GM03348 (cell line): ENCODE data around the gene TAS2R41.
A peak's percentile ranks its signal among the peaks of the same experiment; 100 is the strongest.

Source experiments
- DNase-seq: peaks from one replicate; pipeline ENCODE4 v3.0.0; 2012; ENCODE audit warnings: low spot score

TAS2R41 gene, protein sequence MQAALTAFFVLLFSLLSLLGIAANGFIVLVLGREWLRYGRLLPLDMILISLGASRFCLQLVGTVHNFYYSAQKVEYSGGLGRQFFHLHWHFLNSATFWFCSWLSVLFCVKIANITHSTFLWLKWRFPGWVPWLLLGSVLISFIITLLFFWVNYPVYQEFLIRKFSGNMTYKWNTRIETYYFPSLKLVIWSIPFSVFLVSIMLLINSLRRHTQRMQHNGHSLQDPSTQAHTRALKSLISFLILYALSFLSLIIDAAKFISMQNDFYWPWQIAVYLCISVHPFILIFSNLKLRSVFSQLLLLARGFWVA

DNA sequence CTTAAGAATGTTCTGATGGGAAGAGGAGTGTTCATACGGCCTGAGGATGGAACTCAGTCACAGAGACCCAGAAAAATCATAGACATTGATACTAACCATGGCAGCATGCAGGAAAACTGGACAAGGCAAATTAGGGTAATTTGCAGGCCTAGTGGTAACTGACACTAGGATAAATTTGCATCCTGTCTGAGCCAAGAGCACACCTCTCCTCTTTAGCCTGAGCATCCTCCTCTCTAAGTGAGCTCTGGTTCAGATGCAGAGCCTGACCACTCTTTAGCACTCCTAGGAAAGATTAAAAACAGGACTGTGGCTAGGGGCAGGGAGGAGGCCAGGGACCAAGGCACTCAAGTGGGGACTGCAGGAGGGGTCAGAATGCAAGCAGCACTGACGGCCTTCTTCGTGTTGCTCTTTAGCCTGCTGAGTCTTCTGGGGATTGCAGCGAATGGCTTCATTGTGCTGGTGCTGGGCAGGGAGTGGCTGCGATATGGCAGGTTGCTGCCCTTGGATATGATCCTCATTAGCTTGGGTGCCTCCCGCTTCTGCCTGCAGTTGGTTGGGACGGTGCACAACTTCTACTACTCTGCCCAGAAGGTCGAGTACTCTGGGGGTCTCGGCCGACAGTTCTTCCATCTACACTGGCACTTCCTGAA, at the start of gene TAS2R41:
Gene TAS2R41, plus strand, starts transcription at position 373 of the 650 bp plus-strand sequence. Its CDS starts 0 bp downstream, at position 373.
- no peak for DNase-seq

DNA sequence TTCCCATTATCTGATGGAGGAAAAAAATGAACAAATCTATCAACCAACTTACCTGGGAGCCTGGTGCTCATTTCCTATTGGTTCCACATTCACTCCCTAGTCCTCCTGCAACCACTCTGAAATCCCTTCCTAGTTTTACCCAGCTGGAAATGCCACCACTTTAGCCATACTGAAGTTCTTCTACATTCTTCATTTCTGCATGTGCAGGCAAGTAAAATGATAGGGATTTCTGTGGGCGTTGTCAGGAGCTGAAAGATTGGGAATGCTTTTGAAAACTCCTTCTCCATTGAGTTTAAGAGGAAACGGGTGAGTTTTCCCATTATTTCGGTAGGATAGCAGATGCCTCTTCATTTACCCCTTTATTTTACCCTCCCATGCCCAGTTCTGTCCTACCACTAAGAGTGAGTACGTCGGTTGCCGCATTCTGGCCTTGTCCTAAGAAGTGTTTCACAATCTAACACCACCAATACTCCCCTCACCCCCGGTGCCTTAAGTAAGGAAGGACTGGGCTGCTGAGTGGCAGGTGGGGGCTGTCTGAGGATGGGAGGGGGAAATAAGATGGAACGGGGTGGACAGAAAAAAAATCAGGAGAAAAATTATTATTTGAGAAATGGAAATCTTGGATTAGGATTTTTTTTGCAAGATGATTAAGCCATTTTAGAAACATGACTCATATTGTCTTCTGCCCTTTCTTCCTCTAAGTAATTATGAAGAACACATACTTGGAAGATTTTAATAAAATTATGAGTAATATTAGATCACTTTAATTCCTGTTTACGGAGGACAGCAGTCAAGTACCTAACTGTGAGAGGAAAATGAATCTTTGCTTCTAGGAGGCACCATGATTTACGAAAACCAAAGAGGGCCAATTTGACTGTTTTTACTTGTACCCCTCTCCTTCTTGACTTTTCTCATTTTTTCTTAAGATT, 47.6 kb upstream of the TAS2R41 start:
- DNase-seq, result peak; percentile 49

DNA sequence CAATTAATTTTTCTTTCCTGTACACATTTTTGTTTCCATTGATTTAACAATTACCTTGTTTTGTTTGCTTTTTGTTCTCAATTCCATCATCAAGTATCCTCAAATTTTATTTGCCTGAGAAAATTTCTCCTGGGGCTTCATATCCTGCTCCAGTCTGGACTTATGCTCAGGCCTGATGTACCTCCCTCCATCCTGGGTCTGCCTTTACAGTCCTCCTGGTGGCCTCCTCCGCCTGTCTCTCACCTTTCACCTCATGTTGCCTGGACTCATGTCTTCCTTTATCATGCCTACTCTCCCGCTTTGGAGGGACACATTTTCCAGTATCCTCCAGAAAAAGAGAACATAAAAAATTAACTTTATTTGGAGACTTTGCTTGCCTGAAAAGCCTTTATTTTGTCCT, 46.6 kb upstream of the TAS2R41 start:
- no peak for DNase-seq

DNA sequence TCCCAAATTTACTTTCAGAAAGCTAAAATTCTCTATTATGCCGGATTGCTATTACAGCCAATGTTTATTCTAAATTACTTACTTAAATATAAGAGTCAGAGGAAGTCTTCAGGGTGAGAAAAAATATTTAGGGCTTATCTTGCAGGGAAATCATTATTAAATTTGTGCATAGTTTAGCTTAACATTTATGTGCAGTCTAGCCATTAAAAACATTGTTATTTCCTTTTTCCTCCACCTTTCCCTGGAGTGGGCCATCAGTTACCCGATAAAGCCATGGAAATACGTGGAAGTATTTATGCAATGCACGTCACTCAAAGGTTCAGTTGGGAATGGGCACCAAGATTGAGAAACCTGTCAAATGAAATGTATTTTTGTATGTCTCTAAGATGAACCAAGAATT, 43.9 kb upstream of the TAS2R41 start:
- no peak for DNase-seq

DNA sequence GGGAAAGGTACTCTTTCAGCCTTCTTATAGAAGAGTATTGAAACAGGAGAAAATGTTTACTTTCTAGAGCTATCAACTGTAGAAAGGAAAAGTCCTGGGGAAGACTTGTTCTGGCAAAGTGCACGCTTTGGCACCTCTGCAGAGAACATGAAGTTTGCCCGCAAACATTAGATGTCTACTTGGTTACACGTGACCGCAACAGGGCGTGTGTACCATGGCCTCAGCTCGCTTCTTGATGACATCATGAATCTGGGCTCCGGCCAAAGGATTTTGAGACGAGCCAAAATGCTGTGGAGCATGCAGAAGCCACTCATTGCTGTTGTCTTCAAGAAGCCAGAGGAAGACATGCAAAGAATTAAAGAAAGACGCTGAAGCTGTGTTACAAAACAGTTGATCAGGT, 43.0 kb upstream of the TAS2R41 start:
- peak; percentile 17 for DNase-seq

DNA sequence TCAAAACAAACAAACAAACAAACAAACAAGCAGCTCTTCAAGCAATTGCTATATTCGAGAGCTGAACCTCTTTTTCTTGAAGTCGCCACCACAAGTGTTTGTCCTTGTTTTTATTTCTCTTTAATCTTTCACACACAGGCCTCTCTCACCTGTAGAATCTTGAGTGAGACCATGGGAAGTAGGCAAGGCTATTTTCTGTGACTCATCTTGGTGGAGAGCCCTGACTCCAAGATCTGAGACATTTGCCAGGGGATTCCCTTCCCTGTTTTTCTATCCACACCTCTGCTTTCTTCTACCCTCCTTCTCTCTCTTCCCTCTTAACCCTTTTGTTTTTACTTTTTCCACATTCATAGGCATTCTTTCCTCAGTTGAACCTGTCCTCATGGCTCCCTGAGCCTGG, 42.4 kb upstream of the TAS2R41 start:
- DNase-seq, result no peak

DNA sequence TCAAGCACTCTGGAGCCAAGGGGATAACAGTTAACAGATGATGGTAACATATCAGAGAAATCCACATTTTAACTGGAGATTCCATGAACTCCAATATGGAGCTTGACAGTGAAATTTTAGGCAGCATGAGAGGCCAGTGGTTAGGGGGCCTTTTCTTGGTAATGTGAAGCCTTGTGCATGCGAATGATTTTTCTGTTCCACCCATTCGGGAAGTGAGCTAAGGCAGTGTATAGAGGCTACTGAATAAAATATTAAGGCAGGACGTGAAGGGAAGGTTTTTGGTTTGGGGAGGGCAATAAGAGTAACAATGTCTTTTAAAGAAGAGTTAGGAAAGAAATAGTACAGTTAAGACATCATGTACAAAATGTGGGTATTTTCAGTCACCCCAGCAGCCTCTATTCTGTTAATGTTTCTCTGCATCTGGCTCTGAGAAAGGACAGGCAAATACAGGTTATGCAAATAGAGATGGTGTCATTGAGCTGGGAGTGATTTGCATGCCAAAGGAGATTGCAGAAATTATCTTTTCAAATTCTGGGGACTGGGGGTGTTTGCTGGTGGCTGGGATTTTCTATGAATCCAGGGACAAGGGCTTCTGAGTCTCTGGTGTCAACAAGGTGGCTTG, 41.2 kb upstream of the TAS2R41 start:
- no peak for DNase-seq

DNA sequence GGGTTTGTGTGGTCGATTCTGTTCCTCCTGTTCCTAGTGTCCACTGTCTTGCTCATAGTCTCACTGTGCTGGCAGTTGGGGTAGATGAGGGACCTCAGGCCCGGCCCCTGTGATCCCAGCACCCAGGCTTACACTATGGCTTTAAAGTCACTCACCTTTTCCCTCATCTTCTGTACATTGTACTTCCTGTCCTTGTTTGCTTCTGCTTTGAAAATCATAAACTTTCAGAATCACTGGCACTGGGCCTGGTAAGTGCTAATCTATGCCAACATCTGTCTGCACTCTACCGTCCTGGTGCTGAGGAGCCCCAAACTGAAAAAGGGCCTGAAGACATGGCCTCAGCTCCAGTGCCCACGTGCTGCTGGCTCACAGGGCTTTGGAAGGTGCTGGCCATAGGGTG, 40.1 kb upstream of the TAS2R41 start:
- no peak for DNase-seq

DNA sequence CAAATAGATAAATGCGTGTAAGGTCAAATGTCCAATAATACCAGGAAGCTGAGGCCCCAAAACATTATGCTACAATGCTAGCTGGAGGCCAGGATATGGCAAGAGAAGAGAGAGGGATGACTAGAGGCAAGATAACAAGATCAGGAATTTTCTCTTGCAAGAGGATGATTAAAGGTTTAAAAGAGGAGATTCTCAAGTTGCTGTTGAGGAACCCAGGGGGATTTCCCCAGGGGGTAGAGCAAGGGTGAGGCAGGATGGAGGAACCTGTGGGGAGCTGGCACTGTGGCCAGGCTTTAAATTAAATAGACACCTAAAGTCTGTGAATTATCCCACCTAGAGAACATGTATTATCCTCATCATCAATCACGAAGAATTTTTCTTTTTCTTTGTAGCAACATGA, 37.8 kb upstream of the TAS2R41 start:
- DNase-seq, result no peak

DNA sequence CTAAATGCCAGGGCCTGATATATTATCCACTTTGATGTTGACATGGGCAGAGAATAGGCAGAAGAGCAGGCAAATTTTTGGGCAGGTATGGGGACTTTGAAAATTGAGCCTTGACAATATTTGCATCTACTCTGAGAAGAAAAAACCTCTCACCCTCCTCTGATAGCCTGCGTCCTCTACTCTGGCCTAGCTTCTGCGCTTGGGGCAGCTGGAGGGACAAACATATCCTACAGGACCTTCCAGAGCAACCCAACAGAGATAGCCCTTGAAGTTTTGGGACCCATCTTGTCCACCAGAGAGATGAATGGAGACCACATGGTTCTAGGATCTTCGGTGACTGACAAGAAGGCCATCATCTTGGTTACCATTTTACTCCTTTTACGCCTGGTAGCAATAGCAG, 34.5 kb upstream of the TAS2R41 start, which contains the start of gene TAS2R60:
Gene TAS2R60, plus strand, starts transcription at position 301 of the 400 bp plus-strand sequence. Its CDS starts 0 bp downstream, at position 301.
- DNase-seq, result no peak

DNA sequence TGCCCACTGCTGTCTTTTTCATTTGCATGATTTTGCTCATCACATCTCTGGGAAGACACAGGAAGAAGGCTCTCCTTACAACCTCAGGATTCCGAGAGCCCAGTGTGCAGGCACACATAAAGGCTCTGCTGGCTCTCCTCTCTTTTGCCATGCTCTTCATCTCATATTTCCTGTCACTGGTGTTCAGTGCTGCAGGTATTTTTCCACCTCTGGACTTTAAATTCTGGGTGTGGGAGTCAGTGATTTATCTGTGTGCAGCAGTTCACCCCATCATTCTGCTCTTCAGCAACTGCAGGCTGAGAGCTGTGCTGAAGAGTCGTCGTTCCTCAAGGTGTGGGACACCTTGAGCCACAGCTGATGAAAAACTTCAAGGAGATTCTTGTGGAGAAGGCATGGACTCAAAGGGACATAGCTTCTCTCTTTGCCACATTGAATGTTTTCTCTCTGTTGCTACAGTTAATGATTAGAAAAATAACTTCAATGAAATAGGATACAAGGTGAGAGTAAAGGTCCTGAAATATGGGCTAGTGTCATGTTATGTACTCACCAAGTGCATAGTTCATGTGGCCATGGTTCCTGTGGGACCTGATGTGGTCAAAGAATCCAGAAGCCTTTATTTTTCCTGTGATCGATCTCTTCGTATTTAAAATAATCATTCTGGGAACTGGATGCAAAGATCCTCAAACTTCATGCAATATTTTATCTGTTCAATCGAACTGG, 33.5 kb upstream of the TAS2R41 start:
- DNase-seq, result no peak

DNA sequence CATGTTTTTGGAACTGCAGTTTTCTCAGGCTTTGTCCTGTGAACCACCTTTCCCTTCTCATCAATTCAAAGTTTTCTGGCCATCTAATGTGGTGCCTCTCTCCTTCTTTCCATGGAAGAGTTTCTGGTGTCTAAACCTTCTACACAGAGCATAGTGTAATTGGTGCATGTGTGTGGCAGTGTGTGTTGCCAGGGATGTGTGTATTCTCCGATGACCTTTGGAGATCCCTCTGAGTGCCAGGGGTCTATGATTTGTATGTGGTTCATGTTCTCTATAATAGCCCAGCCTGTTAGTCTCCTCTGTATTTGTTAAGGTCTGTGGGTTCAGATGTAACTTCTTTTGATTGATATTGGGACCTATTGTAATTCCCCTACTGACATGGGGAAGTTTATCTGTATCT, 32.9 kb upstream of the TAS2R41 start:
- no peak for DNase-seq

DNA sequence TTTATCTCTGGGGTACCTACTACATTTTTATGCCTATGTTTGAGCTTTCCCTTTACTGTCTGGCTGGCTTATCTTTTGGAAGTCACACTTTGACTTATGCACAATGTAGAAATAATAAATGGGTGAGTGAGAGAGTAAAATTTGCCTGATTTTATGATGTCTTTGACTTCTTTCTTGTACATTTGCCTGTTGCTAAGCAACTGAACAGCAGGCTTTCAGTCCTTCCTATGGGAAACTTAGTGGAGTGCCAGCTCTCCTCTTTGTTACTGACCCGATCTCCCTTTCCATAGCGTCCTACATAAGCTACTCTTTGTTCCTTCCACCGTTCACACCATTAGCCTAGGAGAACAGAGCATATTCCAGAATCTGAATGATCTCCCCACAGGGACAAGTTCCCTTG, 30.2 kb upstream of the TAS2R41 start:
- no peak for DNase-seq

DNA sequence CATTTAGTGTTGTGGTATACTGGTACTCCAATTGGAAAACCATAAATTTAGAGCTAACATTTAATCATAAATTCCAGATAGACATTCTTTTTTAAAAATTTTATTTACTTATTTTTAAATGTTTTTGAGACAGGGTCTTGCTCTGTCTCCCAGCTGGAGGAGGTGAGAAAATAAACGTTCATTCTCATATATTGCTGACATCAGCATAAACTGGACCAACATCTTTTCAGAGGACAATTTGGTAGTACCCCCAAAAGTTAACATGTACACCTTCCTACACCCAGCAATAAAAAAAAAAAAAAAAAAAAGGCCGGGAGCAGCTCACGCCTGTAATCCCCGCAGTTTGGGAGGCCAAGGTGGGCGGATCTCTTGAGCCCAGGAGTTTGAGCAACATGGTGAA, 29.2 kb upstream of the TAS2R41 start:
- no peak for DNase-seq

DNA sequence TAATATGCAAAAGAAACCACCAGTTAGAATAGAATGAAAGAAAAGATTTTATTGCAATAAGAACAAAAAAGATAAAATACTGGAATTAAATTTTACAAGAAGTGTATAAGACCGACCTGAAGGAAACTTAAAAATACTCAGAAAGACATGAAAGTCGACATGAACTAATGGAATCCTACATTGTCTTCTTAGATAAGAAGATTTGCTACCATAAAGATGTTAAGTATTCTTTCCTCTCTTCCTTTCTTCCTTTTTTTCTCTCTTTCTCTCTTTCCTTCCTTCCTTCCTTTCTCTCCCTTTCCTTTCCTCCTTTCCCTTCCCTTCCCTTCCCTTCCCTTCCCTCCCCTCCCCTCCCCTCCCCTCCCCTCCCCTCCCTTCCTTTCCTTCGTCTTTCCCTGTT, 27.9 kb upstream of the TAS2R41 start:
- no peak for DNase-seq

DNA sequence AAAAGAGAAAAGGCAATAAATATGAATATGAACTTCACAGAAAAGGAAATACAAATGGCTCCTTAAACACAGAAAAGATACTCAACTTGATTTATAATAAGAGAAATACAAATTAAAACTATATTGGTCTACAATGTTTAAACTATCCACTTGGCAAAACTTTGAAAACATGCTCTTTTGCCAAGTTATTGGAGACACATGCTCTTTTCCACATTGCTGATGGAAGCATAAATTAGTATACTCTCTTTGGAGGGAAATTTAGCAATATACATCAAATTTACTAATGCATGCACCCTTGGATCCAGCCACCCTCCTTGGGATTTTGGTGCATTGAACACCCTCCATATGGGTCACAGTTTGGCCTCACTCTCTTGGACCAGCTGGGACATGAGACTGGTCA, 26.6 kb upstream of the TAS2R41 start:
- DNase-seq, result no peak

DNA sequence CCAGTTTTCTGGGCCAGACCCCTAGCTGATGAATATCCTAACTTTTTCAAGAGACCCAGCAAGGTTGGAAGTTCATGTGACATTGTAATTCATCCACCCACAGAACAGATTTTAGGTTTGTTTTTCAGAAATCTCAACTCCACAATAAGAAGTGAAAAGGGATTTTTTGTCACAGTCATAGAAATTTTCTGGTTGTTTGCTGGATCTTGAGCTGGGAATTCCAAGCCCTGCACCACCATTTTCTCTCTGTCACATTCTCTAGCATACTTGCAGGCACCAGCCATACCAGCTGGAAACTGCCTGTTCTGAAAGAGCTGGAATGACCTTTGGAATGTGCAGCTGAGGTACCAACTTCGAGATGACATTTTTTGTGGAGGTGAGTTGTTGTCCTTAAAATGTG, 25.9 kb upstream of the TAS2R41 start:
- no peak for DNase-seq

DNA sequence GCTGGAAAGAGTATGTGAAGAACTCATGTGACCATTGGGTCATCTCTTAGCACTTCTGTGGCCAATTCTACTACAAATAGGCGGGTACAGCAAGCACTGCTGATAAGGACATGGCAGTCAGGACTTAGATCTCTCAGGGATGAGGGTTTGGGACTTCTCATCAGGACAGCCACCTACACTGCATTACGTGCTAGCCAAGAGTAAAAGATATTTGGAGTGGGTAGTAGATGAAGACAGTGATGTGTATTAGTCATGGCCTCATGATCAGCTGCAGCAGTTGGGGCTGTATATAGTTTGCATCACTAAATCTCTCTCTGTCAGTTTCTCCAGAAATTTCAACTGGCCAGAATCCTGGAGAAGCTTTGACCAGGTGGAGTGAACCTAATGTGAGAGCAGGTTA, 25.2 kb upstream of the TAS2R41 start:
- peak; percentile 20 for DNase-seq

DNA sequence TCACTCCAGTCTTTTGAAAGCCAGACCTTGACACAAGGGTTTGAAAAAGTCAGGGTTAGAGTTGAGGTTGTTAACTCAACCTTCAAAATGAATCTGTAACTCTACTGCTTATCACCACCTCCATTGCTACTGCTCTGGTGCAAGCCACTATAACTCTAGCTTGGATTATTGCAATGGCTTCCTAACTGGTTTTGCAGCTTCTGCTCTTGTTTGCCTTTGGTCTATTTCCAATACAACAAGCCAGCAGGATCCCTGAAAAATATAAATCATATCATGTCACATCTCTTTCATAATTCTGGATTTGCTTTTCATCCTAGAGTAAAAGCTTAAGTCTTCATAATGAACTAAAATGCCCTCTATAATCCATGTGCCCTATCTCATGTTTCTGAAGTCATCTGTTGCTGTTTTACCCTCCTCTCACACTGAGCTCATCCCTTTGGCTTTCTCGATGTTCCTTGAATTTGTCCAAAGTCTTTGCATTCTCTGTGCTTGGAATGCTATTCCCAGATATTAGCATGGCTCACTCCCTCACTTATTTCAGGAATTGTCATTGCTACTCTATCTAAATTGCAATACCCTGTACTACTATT, 23.5 kb upstream of the TAS2R41 start:
- peak; percentile 20 for DNase-seq

DNA sequence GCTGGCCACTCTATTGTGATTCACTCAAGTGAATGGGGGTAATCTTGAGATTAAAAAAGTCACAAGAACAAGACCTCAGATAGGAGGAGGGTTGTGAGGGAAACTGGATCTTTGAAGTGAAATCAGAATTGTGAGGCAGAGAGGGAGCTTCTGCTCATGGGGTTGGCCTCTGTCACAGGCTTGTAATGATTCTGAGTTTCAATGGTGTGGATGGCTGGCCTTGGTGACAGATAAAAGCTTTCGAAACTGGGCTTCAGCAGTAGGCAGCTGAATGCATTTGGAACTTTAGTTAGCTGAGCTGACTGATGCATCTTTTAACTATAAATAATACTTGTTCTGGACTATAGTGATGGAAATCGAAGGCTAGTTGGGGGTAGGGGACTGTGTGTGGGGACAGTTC, 22.2 kb upstream of the TAS2R41 start:
- DNase-seq, result no peak

DNA sequence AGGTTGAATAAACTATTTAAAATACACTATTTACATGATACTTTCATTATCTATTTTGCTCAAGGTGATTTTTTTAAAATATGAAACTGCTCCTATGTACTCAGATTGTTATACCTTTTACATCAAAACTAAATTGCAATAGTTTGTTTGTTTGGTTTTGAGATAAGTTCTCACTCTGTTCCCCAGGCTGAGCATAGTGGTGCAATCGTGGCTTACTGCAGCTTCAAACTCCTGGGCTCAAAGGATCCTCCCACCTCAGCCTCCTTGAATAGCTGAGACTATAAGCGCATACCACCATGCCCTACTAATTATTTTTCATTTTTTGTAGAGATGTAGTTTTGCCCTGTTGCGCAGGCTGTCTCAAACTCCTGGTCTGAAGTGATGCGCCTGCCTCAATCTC, 21.7 kb upstream of the TAS2R41 start:
- no peak for DNase-seq
